Body of pancreas (tissue), 4 donors: ENCODE results near the gene RNLS. TPM values are rescaled to one million over a fixed set of nuclear protein-coding genes. Genes with fewer than 3 reads are reported as not detected.
"Not testable (repeated sequence)": the region's sequence is repeated elsewhere in the genome, so short reads cannot be mapped to it uniquely, and the experiment has no call there.

Experiments
- ATAC-seq: fragments of 150-250 bp; one replicate; pipeline ENCODE4 v1.9.1; 2016
- DNase-seq, 4 donors: peaks; one replicate each; pipeline ENCODE4 v3.0.0-alpha.2; 2019
- H3K27ac ChIP-seq, 4 donors: fragments of 200-600 bp; sonication (generic); 1 replicate in 3 of 4; 2 replicates in 1 of 4; pipeline versions ENCODE4 v1.5.1 to v1.6.1; 2016 to 2019; ENCODE audit warnings: mild to moderate bottlenecking in 1 of 4, mixed read lengths in 1 of 4, moderate library complexity in 1 of 4
- H3K27me3 ChIP-seq, 2 donors: fragments of 200-600 bp; sonication (generic); one replicate each; pipeline ENCODE4 v1.6.0; 2016; ENCODE audit warnings: mild to moderate bottlenecking in 1 of 2
- H3K36me3 ChIP-seq, 2 donors: fragments of 200-600 bp; sonication (generic); replicated peaks in 1 of 2; 2 replicates each; pipeline ENCODE4 v1.5.1; 2016; ENCODE audit warnings: low read depth in 2 of 2; ENCODE audit not compliant: insufficient read depth in 1 of 2
- H3K4me1 ChIP-seq: fragments of 200-600 bp; sonication (generic); one replicate; pipeline ENCODE4 v1.6.0; 2016
- H3K4me3 ChIP-seq, 2 donors: fragments of 200-600 bp; sonication (generic); 1 replicate in 1 of 2; 2 replicates in 1 of 2; pipeline ENCODE4 v1.5.1; 2016 to 2019
- H3K9me3 ChIP-seq, 3 donors: fragments of 200-600 bp; sonication (generic); 1 replicate in 2 of 3; 2 replicates in 1 of 3; pipeline ENCODE4 v1.5.1; 2016
- POLR2A ChIP-seq, 3 donors: fragments of 450-650 bp; IDR thresholded peaks; one replicate each; pipeline ENCODE4 v1.6.1; 2016; ENCODE audit warnings: antibody characterized with exemption in 3 of 3, mild to moderate bottlenecking in 2 of 3
- WGBS, 2 donors: methylation state at CpG; one replicate each; pipeline ENCODE4 v1.1.5; 2017; 5-methylcytosine and 5-hydroxymethylcytosine counted together
- intact Hi-C: fragments of 100-400 bp; cut with DNase I; formaldehyde crosslinking; loops from one replicate; pipeline ENCODE4 v1.15.1; 2023
- total RNA-seq, 2 donors: library from RNA; depleted of rRNA; stranded (reverse); fragments of >200 nt; gene quantifications; one replicate each; pipeline ENCODE4 v1.1.0, GENCODE V29; 2016
- TF ChIP-seq, protein P1 (sequence below), 7 experiments: fragments of 450-650 bp in 4 of 7; fragments of 200-600 bp in 3 of 7; sonication (generic) in 3 of 7; IDR thresholded peaks; one replicate each; pipeline ENCODE4 v1.5.1; 2016 to 2019; ENCODE audit warnings: antibody characterized with exemption in 7 of 7

RNLS gene
- total RNA-seq, 2 donors from 2014 or later, result 7.9 to 26.5 TPM

DNA sequence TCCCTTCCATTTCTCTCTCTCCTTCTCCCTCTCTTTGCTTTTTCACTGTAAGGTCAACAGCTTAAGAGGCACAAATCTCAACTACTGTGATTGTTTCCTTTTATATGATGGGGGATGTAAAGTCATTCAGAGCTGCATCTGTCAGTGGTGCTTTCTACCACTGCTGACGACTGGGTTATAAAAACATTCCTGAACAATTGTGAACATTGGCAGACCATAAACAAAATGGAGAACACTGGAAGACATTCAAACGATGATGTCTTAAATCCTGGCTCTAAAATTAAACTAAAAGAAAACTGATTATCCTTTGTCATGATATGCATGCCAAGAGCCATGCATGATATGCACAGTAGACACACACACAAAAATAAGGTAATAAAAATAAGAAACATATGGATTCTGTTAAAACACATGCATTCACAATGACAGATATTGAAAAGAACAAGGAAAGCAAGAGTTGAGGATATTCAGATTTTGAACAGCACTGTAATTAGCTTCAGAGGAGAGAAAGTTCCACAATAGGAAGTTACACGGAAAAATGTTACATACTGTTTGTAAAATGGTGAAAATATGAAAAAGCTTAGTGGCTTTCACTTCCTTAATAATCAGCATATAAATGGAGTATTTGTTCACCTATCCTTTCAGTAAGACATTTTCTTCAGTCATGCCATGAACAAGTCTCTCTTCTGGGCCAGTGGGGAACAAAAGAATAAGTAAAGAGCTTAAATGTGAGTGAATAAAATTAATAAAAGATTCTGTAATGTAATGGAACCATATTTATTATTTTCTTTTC lies 89.2 kb downstream of the RNLS start:
- DNase-seq, result no peak
- Histone ChIP-seq H3K4me1 (no peaks in the 10 kb centered on the region), H3K4me3 (no peak overlapping the region), H3K27ac (no peak overlapping the region), H3K27me3 (no peaks in the 10 kb centered on the region), H3K36me3 (no peaks in the 10 kb centered on the region), H3K9me3 (no peaks in the 10 kb centered on the region)
- TF ChIP-seq, protein P1, sequence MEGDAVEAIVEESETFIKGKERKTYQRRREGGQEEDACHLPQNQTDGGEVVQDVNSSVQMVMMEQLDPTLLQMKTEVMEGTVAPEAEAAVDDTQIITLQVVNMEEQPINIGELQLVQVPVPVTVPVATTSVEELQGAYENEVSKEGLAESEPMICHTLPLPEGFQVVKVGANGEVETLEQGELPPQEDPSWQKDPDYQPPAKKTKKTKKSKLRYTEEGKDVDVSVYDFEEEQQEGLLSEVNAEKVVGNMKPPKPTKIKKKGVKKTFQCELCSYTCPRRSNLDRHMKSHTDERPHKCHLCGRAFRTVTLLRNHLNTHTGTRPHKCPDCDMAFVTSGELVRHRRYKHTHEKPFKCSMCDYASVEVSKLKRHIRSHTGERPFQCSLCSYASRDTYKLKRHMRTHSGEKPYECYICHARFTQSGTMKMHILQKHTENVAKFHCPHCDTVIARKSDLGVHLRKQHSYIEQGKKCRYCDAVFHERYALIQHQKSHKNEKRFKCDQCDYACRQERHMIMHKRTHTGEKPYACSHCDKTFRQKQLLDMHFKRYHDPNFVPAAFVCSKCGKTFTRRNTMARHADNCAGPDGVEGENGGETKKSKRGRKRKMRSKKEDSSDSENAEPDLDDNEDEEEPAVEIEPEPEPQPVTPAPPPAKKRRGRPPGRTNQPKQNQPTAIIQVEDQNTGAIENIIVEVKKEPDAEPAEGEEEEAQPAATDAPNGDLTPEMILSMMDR (IDR thresholded peaks at IDR 0.05), result no peak
- TF ChIP-seq POLR2A (IDR thresholded peaks at IDR 0.05), result no peak
- WGBS, 2 donors, result 69 to 89% methylated on average over 3 of the region's 3 CpGs
- intact Hi-C loops, result no loop called here
- ATAC-seq, result no peak

- Histone ChIP-seq H3K27me3 (no peaks in the 10 kb centered on the region), H3K36me3 (no peaks in the 10 kb centered on the region), H3K9me3 (no peaks in the 10 kb centered on the region), H3K27ac (no peak overlapping the region), H3K4me1 (no peaks in the 10 kb centered on the region), H3K4me3 (no peak overlapping the region)
- intact Hi-C loops, result no loop called here
- DNase-seq, result no peak
- 76 to 89% methylated on average over 1 of the region's 1 CpG for WGBS, 2 donors
- no peak for TF ChIP-seq POLR2A (IDR thresholded peaks at IDR 0.05)
- TF ChIP-seq, protein P1 (IDR thresholded peaks at IDR 0.05), result no peak
- ATAC-seq, result no peak
These were observed 91.8 kb downstream of the RNLS start for GRCh38 chr10:88491314-88491713.

DNA sequence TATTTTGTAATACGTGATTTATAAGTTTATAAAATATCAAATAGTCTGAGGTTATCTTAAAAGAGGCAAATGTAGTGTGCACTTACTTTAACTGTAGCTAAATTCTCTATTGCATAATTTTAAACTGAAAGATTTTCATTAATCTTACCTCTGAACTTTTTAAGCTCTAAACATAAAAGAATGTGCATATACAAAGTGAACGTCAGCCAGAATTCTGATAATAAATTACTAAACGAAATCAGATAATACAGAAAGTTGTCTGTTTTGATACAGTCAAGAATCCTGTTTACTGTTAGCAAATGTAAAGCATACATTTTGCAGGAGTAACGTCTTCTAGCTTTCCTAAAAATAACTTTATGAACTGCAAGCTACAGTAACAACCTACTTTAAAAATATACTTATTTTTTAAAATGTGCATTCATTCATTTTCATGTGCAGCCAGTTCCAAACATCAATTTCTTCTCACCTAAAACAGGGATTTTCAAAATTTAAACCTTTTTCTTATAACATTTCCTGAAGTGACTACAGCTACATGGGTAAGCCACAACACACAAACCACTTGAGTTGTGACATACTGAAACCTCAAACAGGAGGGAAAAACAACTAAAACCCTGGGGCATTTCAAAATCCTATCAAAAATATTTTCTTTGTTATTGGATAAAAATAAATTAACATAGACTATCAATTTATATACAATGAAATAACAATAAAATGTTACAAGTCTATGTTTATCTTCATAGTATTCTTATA lies 92.7 kb downstream of the RNLS start:
- Histone ChIP-seq H3K4me3 (no peak overlapping the region), H3K36me3 (no peaks in the 10 kb centered on the region), H3K27me3 (no peaks in the 10 kb centered on the region), H3K9me3 (no peaks in the 10 kb centered on the region), H3K27ac (no peak overlapping the region), H3K4me1 (no peaks in the 10 kb centered on the region)
- intact Hi-C loops, result no loop called here
- WGBS, 2 donors, result 59 to 66% methylated on average over 4 of the region's 4 CpGs
- DNase-seq (no peak), ATAC-seq (no peak)
- TF ChIP-seq POLR2A (IDR thresholded peaks at IDR 0.05), result no peak
- TF ChIP-seq, protein P1 (IDR thresholded peaks at IDR 0.05), result no peak

DNA sequence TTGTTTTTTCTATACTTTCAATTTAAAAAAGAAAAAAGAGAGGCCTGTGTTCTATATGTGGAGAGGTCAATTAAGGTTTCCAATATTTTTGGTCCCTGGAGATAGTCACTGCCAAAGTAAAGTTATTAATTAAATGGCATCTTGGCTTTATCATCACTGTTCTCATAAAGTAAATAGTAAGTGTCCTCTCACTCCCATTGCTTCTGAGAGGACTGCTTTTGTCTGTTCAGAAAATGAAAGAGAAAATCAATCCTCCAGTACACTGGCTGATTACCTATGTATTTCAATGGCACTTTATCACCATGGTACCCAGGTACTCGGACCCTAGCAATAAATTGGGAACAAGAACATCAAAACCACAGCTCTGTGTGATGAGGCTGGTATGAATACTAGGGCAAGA lies 94.0 kb downstream of the RNLS start:
- Histone ChIP-seq H3K36me3 (no peaks in the 10 kb centered on the region), H3K4me1 (no peaks in the 10 kb centered on the region), H3K27ac (no peak overlapping the region), H3K9me3 (no peaks in the 10 kb centered on the region), H3K4me3 (no peak overlapping the region), H3K27me3 (no peaks in the 10 kb centered on the region)
- TF ChIP-seq POLR2A (IDR thresholded peaks at IDR 0.05), result no peak
- TF ChIP-seq, protein P1 (IDR thresholded peaks at IDR 0.05), result no peak
- WGBS, 2 donors, result 18 to 33% methylated on average over 1 of the region's 1 CpG
- ATAC-seq, result no peak
- no peak for DNase-seq
- intact Hi-C loops, result no loop called here

- intact Hi-C loops, DNase-seq, H3K9me3 ChIP-seq, H3K36me3 ChIP-seq, H3K27me3 ChIP-seq, H3K4me3 ChIP-seq, ATAC-seq, H3K4me1 ChIP-seq, H3K27ac ChIP-seq: not testable (repeated sequence)
- WGBS, 2 donors, result 95 to 98% methylated on average over 2 of the region's 2 CpGs
These were observed 96.3 kb downstream of the RNLS start for GRCh38 chr10:88486816-88487215.
